HepG2 (cell line): Measurements from ENCODE around the gene GSK3A.

ENCODE experiments used
- ATF6 ChIP-seq: sonication (generic); formaldehyde crosslinking; conservative IDR thresholded peaks from 2 replicates; pipeline ENCODE4 v1.4.0; 2020; ENCODE audit warnings: missing genetic modification reagents
- CTCF ChIP-seq: sonication (generic); formaldehyde crosslinking; IDR thresholded peaks from 2 replicates; pipeline ENCODE4 v1.5.0; 2020; ENCODE audit warnings: mild to moderate bottlenecking, missing genetic modification reagents, moderate library complexity
- EP300 ChIP-seq, 3 experiments: sonication (generic) in 1 of 3; formaldehyde crosslinking in 1 of 3; IDR thresholded peaks; 2 replicates each; pipeline versions ENCODE4 v1.5.1 to v1.6.1; 2011 to 2020; ENCODE audit warnings: low read depth in 2 of 3, low read length in 2 of 3, borderline replicate concordance in 1 of 3, improper control_type of control experiment in 1 of 3, mild to moderate bottlenecking in 1 of 3, missing genetic modification reagents in 1 of 3, moderate library complexity in 1 of 3
- IRF2 ChIP-seq: IDR thresholded peaks from 2 replicates; pipeline ENCODE4 v1.6.1; 2018; ENCODE audit warnings: missing genetic modification reagents, missing compliant biosample characterization
- MAFF ChIP-seq: IDR thresholded peaks from 2 replicates; pipeline ENCODE4 v1.6.1; 2011; ENCODE audit warnings: low read depth, low read length, improper control_type of control experiment
- PATZ1 ChIP-seq: sonication (generic); formaldehyde crosslinking; IDR thresholded peaks from 2 replicates; pipeline ENCODE4 v1.4.0; 2020; ENCODE audit warnings: missing genetic modification reagents
- PHB2 ChIP-seq: fragments of 450-650 bp; IDR thresholded peaks from 2 replicates; pipeline ENCODE4 v1.6.1; 2018; ENCODE audit not compliant: partially characterized antibody
- POLR2AphosphoS5 ChIP-seq: IDR thresholded peaks from 2 replicates; pipeline ENCODE4 v1.6.1; 2012; ENCODE audit warnings: low read depth, low read length
- ZHX2 ChIP-seq, 2 experiments: sonication (generic) in 1 of 2; formaldehyde crosslinking in 1 of 2; IDR thresholded peaks; 2 replicates each; pipeline versions ENCODE4 v1.6.1 to v1.9.0; 2014 to 2022; ENCODE audit warnings: antibody characterized with exemption in 1 of 2, borderline replicate concordance in 1 of 2, inconsistent platforms in 1 of 2, low read depth in 1 of 2, missing genetic modification reagents in 1 of 2
- ZNF510 ChIP-seq: sonication (generic); formaldehyde crosslinking; IDR thresholded peaks from 2 replicates; pipeline ENCODE4 v1.4.0; 2020; ENCODE audit warnings: low read depth, mild to moderate bottlenecking, missing genetic modification reagents
- ZNF780A ChIP-seq: sonication (generic); formaldehyde crosslinking; IDR thresholded peaks from 2 replicates; pipeline ENCODE4 v1.8.0; 2022; ENCODE audit warnings: mild to moderate bottlenecking, missing genetic modification reagents, moderate library complexity
- TF ChIP-seq, protein P1 (sequence below): sonication (generic); formaldehyde crosslinking; IDR thresholded peaks from one replicate; pipeline ENCODE4 v1.5.1; 2020; ENCODE audit warnings: mild to moderate bottlenecking, missing genetic modification reagents; ENCODE audit errors: not compliant biosample characterization
- TF ChIP-seq, protein P2 (sequence below): IDR thresholded peaks from 2 replicates; pipeline ENCODE4 v1.6.1; 2016; ENCODE audit warnings: missing compliant biosample characterization, missing genetic modification reagents, borderline replicate concordance

GRCh38 chr19:42220751-42221097 lies 21.7 kb downstream of the GSK3A start:
- TF ChIP-seq ZNF780A (CRISPR knock-in tag) = no peak
- TF ChIP-seq POLR2AphosphoS5 = no peak
- TF ChIP-seq, protein P1, sequence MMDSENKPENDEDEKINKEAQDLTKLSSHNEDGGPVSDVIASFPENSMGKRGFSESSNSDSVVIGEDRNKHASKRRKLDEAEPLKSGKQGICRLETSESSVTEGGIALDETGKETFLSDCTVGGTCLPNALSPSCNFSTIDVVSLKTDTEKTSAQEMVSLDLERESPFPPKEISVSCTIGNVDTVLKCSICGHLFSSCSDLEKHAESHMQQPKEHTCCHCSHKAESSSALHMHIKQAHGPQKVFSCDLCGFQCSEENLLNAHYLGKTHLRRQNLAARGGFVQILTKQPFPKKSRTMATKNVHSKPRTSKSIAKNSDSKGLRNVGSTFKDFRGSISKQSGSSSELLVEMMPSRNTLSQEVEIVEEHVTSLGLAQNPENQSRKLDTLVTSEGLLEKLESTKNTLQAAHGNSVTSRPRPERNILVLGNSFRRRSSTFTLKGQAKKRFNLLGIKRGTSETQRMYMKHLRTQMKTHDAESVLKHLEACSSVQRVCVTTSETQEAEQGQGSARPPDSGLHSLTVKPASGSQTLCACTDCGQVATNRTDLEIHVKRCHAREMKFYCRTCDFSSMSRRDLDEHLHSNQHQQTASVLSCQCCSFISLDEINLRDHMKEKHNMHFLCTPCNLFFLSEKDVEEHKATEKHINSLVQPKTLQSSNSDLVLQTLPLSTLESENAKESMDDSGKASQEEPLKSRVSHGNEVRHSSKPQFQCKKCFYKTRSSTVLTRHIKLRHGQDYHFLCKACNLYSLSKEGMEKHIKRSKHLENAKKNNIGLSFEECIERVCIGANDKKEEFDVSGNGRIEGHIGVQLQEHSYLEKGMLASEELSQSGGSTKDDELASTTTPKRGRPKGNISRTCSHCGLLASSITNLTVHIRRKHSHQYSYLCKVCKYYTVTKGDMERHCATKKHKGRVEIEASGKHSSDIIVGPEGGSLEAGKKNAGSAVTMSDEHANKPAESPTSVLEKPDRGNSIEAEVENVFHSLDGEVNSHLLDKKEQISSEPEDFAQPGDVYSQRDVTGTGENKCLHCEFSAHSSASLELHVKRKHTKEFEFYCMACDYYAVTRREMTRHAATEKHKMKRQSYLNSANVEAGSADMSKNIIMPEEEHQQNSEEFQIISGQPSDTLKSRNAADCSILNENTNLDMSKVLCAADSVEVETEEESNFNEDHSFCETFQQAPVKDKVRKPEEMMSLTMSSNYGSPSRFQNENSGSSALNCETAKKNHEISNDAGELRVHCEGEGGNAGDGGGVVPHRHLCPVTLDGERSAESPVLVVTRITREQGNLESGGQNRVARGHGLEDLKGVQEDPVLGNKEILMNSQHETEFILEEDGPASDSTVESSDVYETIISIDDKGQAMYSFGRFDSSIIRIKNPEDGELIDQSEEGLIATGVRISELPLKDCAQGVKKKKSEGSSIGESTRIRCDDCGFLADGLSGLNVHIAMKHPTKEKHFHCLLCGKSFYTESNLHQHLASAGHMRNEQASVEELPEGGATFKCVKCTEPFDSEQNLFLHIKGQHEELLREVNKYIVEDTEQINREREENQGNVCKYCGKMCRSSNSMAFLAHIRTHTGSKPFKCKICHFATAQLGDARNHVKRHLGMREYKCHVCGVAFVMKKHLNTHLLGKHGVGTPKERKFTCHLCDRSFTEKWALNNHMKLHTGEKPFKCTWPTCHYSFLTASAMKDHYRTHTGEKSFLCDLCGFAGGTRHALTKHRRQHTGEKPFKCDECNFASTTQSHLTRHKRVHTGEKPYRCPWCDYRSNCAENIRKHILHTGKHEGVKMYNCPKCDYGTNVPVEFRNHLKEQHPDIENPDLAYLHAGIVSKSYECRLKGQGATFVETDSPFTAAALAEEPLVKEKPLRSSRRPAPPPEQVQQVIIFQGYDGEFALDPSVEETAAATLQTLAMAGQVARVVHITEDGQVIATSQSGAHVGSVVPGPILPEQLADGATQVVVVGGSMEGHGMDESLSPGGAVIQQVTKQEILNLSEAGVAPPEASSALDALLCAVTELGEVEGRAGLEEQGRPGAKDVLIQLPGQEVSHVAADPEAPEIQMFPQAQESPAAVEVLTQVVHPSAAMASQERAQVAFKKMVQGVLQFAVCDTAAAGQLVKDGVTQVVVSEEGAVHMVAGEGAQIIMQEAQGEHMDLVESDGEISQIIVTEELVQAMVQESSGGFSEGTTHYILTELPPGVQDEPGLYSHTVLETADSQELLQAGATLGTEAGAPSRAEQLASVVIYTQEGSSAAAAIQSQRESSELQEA (CRISPR knock-in tag) = no peak
- no peak for TF ChIP-seq PATZ1 (CRISPR knock-in tag)
- TF ChIP-seq ZNF510 (CRISPR knock-in tag) = no peak
- TF ChIP-seq ATF6 = no peak
- TF ChIP-seq IRF2 (CRISPR knock-in tag) = no peak
- TF ChIP-seq, protein P2, sequence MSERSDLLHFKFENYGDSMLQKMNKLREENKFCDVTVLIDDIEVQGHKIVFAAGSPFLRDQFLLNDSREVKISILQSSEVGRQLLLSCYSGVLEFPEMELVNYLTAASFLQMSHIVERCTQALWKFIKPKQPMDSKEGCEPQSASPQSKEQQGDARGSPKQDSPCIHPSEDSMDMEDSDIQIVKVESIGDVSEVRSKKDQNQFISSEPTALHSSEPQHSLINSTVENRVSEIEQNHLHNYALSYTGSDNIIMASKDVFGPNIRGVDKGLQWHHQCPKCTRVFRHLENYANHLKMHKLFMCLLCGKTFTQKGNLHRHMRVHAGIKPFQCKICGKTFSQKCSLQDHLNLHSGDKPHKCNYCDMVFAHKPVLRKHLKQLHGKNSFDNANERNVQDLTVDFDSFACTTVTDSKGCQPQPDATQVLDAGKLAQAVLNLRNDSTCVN (CRISPR knock-in tag) = no peak
- no peak for TF ChIP-seq ZHX2 (IDR thresholded peaks at IDR 0.05; ENCODE audit: low read depth)
- no peak for TF ChIP-seq ZHX2 (CRISPR knock-in tag; IDR thresholded peaks at IDR 0.05; ENCODE audit: borderline replicate concordance)
- TF ChIP-seq CTCF (CRISPR knock-in tag) = no peak
- no peak for TF ChIP-seq EP300 (IDR thresholded peaks at IDR 0.05; ENCODE audit: low read depth in 2 of 2, low read length in 2 of 2)
- no peak for TF ChIP-seq EP300 (CRISPR knock-in tag; IDR thresholded peaks at IDR 0.05; ENCODE audit: borderline replicate concordance)
- TF ChIP-seq MAFF = no peak
- no peak for TF ChIP-seq PHB2
